ENCODE data around the gene JARID2.

Gene JARID2

DNA sequence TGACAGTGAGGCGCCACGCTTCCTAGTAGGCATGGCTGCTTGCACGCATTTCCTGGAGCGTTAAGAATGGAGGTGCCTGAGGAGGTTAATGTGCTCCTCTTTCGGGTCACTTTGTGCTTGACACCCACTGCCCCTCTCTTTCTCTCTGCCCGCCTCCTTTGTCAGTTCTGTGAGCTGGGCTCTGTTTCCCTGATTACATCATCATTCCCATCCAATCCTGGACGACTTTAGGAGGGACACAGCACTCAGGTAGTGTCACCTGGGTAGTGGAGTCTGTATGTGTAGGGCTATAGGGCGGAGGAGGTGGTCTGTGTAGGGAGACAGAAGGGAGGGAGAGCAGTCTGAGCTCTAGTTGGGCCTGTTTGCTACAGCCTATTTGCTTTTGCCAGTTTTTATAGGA, 136.8 kb downstream of the JARID2 start:
- no peak for DNase-seq

DNA sequence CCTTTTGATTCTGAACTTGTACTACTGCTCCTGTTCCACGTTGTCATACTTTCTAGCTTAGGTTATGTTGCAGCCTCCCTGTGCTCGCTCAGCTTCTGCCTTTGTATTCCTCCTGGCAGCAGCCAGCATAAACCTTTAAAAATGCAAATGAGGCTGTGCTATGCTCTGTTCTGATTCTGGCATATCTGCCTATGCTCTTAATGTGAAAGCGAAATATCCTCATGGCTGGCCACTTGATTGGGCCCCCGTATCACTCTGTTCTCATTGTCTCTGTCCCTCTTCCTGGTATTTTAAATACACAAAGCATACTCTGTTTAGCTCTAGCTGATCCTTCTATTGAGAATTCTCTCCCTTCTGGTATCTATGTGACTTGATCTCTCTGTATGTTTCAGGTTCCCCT, 139.0 kb downstream of the JARID2 start:
- no peak for DNase-seq

DNA sequence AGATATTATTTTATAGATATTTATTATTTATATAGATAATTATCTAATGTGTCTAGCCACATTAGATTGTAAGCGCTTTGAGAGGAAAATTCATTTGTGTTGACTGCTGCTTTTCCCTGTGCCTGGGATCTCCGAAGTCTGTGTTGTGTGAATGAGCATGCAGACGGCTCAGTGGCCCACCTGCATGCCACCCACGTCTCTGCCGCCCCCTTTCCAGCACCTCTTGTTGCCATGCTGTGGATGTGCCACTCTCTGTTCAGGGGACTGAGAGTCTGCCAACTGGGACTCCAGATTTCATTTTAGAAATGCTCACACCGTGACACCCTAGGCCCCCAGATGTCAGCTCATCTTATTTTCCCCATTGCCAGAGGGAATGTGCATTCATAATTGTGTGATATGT, 139.7 kb downstream of the JARID2 start:
- DNase-seq: no peak

DNA sequence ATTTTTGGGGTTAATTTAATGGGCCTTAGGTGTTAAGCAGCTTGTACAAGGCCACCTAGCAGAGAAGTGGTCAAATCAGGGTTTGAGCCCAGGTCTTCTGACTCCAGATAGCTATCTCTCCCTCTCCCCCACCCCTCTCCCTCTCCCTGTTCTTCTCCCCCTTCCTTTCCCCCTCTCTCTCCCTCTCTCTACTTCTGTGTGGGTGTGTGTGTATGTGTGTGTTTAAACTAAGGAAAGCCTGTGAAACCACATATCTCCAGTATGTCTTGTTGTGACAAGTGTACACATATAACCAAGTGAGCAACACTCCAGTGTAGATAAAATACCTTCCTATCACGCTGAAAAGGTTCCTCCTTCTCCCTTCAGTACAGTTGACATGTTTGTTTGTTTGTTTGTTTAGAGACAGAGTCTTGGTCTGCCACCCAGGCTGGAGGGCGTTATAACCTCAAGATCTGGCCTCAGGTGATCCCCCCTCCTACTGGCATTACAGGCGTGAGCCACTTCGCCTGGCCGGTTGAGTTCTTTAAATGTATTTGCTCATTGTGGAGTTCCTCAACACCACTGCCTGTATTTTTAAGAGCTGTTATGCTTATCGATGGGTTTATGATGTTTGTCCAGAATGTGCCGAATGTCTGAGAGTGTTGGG, 140.4 kb downstream of the JARID2 start:
- DNase-seq: no peak

DNA sequence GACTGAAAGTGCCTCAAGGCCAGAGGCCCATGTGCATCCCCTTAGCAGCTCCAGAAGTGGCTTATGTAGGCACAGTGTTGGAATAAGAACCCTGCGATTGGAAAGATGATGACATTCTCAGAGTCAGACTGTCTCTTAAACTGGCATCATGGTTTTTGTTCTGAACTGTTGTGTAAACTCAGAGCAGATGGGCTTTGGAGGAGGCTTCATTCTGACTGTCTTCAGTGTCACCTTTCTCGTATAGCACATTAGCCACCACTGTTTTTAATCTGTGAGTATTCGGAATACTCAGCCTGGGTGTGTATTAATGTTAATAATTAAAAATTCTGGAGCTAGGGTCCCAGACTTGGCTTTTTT, 140.9 kb downstream of the JARID2 start:
- DNase-seq: no peak

DNA sequence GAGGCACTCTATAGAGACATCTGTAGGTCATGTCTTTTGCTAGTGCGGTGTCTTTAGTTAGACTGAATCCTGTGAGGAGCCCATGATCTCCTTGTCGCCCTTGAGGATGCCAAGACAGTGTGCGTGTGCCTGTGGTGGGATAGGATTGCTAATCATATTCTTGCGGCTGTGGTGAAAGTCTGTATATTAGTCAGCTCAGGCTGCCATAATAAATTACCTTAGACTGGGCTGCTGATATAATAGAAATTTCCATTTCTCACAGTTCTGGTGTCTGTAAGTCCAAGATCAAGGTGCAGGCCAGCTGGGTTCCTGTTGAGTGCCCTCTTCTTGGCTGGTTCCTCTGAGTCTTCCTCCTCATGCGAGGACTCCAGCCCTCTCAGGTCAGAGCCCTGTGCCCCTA, 141.2 kb downstream of the JARID2 start:
- DNase-seq: peak; percentile 74

DNA sequence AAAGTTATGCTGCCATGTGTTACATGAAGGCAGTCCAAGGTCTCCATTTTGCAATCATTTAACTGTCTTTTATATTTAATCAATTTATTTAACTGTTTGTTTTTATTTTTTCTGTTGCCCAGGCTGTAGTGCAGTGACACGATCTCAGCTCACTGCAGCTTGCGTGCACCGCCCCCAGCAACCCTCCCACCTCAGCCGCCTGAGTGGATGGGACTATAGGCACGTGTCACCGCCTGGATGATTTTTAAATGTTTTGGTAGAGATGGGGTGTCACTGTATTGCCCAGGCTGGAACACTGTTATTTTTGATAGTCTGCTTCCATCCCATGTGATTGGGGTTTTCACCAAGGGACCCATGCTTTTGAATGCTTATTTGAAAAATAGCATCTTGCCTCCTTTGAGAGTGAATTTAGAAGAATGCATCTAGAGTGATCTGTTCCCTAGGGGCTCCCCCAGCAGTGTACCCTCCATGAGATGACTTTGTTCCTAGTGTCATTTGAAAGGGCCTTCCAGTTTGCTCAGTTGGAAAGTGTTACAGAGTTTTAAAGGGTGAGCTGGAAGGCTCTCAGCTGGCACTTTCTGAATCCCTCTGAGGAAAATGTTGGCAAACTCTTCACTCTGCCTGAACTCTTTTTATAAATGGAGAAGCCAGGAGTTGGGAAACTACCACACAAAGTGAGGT, 143.4 kb downstream of the JARID2 start:
- DNase-seq: no peak

DNA sequence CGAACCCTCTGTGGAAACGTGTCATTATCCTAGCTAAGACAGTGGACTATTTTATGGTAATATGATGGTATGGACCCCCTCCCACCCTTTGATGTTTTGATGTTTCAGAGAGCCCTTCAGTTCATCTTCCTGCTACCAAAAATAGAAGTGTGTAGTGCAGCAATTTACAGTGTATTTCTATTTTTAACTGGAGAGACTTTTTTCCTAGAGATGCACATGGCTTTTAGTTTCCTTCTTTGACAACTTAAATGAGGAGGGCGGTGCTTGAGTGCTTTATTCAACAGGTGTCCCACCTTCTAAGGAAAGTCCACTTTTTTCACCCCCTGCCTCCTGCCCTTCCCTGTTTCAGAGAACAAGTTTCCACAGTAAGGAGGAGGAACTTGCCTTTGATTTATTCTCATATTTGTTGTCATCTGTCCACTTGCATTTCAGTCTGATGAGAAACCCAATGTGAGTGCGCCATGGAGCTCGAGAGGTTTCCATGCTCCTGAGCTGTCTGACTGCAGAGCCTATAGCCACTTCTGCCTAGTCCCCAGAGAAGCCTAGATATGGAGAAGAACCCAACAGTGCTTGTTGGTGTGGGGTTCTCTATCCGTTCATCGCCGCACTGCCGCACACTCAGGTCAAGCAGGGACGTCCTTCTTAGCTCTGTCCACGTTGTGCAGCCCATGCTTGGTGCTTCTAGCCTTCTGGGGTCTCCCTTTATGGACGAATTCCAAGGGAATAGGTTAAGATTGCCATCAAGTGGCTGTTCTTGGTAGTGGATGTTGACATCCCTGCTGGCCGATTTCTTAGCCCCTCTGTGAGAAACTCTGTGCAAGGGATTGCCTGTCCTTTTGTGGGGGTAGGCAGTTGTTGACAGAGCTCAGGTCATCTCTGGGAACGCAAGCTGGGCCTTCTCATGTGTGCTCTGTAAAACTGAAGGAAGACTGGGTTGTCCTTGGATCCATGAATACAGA, 144.2 kb downstream of the JARID2 start:
- DNase-seq: peak; percentile 65

DNA sequence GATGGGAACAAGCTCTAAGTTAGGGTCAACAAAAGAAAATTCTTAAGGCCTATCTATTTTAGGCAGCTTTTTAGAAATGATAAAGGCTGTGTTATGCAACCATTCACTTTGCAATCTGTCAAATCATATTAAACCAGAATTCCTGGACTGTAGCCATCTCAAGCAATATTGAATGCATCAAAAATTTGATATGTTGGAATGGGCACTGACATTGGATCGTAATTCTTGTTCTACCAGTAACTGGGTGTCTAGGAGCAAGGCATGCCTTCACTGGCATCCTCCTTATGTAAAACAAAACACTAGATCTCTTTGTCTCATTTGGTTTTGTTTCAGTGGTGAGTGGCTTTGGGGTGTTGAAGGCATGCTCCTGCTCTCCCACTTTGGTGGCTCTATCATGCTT, 145.6 kb downstream of the JARID2 start:
- no peak for DNase-seq

DNA sequence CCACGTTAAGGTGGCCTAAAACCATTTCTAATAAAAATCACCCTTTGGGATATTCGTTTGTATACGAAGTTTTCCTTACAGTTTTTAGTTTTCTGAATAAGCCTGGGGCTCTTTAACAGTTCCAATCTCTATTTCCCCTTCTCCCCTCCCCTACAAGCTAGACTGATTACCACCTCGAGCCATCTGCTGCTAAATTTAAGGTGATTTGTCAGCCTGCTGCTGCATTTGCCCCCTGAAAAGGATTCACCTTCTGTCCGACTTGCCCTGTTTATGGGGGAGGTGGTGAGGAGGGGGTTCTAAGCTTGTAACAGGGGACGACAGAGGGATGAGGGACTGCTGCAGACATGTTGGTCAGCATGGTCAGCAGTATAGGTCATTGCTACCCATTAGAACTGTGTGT, 146.3 kb downstream of the JARID2 start:
- DNase-seq: no peak

DNA sequence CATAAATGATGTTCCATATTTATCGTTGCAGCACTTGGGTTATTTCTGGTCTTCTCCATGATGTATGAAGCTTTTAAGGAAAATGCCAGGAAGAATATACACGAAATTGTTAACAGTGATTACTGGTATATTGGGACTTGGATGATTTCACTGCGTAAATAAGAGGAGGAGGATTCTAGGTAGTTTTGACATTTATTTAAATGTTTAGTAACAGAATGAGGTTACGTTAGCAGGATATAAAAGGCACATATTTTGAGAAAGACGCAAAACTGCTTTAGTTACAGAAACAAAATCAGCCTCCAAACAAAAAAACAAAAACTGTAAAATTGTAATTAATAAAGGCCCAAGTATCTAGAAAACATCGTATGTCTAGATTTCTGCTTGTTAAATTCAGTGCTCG, 147.7 kb downstream of the JARID2 start:
- no peak for DNase-seq

DNA sequence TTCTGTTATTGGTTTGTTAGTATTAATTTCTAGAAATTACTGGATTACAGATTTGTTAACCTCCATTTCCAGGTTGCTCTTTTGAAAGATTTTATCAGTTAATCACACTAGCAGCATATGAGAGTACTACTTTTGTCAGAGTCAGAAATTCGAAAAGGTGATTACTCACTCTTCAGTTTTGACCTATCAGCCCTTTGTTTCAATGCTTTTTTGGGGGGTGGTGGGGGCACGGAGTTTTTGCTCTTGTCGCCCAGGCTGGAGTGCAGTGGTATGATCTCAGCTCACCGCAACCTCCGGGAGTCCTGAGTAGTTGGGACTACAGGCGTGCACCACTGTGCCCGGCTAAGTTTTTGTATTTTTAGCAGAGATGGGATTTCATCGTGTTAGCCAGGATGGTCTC, 149.2 kb downstream of the JARID2 start:
- no peak for DNase-seq

DNA sequence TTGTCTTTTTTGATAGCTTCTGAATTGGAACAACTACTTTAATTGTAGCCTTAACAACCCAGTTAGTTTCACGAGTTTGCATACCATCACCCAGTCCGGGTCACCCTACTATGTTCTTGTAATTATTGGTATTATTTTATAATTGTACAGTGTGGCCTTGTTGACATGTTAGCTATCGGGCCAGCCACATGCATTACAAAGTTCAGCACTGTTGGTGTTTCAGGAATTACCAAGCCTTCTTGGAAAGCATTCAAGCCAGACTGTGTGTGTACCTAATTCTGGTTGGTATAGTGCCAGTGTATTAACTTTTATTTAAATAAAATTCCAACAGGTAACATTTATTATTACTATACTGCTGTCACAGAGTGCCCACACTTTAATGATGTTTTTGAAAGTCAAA, 150.9 kb downstream of the JARID2 start:
- no peak for DNase-seq

DNA sequence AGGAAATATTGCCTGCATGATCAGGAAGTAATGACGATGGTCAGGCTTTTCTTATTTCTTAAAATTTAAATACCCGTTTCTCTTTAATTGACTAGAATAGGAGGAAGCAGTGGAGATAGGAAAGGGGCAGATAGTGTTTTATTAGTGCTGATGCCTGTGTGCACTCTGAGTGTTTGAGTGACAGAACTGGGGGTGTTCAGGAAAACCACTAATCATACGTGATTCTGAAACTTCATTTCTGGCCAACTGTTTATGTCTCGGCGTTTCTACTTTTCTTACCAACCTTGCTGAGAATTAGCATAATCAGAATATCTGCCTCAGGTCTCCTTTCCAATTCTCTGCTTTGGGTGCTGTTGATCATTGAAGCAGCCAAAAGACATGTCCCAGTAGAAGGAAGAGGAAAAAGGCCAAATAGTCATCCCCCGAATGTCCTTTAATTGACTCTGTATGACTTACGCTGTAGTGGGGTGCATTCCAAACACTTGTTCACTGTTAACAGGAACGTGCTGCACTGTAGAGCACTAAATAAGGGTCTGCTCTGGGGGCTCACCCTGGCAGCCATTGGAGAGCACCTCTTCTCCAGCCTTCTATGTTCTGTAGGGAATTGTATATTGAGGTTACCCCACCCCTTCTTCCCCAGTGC, 152.9 kb downstream of the JARID2 start:
- DNase-seq: no peak

DNA sequence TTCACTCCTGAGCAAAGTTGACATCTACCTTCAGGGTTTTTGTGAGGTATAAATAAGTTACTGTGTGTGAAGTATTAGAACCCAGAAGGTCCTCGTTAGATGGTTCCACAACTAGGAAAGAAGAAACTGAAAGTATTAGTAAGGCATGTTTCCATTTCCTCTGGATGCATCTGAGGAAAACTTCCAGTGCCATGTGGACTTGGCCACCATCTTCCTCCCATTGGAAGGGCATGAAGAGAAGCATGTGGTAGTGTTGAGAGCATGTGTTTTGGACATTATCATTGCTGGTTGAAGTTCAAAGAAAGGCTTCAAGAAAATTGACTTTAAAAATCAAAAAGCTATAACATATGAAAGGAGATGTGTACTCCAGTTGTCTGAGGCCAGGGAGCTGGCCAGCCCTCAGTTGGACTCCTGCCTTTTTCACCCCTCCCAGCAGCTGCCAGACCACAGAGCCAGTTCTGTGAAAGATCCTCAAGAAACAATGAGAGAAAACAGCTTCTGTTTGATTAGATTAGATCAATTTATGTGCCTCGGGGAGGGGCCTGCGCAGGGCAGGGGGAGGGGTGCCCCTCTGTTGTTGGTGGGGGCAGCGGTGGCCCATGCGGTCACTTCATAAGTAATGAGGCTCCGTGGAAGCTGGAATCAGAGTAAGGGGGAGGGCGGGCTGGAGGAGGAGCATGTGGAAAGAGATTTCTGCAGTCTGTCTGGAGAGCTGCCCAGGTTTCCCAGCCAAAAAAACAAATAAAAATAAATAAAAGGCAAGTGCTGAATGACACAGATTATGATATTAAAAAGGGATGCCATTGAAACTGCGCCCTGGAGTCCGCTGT, 154.0 kb downstream of the JARID2 start:
- peak; percentile 74 for DNase-seq

DNA sequence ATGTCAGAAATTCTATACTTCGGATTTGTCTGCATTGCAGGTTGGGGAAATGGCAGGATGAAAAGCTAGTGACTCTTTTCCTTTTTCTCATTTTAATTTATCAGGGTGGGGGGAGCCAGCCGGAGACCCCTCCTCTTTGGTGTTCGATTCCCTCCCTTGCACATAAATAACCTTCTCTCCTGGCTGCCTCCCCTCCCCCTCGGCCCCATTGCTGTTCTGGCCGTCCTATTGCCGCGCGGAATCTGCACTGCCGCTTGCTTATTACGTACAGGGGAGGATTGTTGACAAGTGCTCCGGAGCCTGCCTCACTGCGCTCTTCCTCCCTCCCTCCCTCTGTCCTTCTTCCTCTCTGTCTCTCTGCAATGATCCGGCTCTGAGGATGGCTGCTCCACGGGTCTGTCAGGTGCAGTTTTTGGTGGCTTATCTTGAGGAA, 154.7 kb downstream of the JARID2 start:
- no peak for DNase-seq

DNA sequence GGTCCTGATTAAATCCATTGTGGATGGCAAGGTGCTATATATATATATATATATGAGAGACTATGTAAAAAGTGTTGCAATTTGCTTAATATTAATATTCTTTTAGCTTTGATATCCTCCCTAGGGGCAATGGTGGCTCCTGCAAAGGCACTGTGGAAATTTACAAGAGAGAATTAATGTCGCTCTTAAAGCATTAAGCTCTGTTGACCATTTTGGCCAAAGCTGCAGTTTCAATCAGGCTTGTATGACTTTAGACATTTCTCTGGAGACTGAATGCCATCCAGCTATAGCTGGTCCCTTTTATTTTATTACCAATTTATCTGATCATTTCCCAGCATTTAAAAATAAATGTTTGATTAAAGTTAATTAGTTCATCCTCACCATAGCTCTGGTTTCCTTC, 155.3 kb downstream of the JARID2 start:
- DNase-seq: no peak

DNA sequence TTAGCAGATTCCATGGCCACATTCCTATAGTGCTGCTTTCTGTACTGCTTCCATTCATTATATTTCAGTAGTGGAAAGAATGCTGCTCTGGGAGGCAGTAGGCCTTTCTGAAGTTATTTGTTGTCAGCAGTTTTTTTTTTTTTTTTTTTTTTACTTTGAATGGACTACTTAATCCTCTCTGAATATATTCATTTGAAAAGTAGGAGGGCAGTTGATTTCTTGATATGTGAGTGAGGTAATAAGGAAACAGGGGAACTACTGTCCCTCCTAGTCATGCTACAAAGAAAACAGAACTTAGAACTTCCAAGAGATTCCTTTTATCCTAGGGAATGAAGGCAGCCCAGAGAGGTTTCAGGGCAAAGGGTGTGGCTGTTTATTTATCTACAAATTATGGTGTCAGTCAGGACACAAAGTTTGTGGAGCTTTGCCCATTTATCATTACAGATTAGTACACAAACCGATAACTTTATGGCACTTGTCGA, 155.9 kb downstream of the JARID2 start:
- DNase-seq: no peak

DNA sequence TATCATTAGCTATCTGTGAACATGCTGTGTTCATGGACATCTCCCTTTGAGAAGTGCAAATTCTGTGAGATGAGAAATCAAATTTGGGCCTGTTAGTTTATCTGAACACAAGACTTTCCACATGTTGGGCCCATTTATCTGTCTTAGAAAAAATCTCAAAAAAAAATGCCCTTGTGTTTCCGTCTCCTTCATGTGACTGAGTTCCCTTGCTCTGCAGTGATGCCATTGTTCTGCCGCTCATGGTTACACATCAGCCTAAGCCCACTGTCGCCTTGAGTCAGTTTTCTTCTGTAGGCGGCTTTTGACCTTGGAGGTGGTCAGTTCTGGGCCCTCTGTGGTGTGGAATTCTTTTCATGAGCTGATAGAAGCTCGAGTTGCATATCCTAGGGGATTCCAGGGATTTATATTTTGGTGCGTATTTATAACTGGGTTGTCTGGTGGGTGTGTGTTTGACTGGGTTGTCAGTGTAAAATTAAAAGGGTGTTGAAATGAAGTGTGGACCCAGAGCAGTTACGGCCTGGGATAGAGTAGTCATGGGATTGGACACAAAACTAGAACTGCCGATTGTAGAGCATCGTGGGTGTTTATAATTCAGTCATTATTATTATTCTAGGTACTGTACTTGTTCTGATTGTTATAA, 156.7 kb downstream of the JARID2 start:
- no peak for DNase-seq

DNA sequence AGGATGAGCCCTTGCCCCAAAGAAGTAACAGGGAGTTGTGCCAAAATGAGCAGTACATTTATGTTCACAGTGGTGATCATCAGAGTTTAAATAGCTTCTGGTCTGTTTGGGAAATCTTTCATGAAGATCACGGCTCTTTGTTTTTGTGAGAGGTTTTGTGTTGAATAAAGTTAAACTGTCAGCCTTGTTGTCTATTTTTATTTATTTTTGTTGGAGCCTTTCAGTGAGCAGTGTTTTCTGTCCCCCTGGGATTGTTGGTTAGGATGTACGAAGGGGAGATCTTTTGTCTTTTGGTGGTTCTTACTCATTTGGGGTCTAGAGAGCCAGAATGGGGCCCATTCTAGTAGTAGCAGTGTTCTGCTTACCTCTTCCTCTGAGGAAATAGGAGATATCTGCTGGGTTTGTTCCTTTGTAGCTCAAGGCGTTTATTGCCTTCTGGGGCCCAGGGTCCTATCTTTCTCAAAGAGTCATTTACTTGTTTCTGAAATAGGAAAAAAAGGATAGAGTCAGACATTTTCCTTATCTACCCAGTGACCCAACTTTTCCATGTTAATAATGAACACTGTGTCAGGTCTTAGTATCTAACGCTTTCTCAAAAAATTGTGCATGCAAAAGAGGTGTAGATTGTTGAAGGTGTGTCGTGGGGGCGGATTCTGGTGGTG, 157.4 kb downstream of the JARID2 start:
- DNase-seq: no peak

DNA sequence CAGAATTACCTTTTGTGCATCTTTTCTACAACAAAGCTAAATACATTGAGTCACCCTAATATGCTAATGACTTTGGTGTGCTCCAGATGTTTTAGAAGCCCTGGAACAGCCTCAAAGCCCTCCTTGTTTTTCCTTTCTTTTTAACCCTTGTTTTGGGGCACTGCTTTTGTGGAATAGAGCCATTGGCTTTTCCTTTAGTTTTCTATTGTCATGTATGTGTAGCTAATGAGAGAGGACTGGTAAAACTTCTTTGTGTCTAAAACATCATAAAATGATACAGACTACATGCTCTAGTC, 158.8 kb downstream of the JARID2 start:
- no peak for DNase-seq

All from fibroblast of upper back skin (primary cell).